GM20431 (cell line): ENCODE results near the gene NFATC2.

Experiments used
- in situ Hi-C: fragments of 300-500 bp; cut with MseI, MboI; formaldehyde crosslinking; loops from one replicate; pipeline ENCODE4 v1.15.0; 2020; ENCODE audit warnings: low sequenced_read_pairs; ENCODE audit not compliant: unreplicated experiment

Gene NFATC2

DNA sequence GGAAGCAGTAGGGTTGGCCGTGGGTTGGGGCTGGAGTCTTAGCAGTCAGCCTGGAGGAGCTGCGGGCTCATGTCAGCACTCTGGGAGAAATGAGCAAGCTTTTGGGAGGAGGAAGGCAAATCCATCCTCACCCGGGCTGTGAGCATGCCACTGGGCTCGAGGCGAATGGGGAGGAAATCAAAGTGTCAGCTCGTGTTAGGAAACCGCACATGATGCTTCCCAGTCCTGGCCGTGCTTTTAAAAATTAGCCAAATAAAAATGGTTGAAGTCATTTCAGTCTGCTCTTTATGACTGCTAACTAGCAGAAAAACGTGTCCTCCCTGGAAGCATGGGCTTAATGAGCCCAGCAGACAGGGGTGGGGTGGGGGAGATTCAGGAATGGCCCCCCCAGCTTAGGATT, 98.1 kb downstream of the NFATC2 start:
- in situ Hi-C loops: no loop called here

DNA sequence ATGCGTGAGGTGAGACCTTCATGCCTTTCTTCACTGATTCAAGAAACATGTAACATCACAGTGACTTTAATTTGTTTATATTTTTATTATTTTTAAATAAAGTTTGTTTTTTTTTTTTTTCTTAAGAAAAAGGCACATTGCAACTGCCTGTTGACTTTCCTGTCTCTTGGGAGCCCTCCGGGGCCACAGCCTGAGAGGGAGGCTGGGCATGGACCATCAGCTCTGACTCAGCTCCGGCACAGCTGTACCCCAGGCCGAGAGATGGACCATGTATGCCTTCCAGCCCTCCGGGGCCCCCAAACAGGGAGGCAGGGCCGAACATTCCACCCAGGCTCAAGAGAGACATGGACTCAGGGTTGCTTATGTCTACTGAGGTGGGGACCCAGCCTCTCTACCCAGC, 99.9 kb downstream of the NFATC2 start:
- in situ Hi-C loops: no loop called here

DNA sequence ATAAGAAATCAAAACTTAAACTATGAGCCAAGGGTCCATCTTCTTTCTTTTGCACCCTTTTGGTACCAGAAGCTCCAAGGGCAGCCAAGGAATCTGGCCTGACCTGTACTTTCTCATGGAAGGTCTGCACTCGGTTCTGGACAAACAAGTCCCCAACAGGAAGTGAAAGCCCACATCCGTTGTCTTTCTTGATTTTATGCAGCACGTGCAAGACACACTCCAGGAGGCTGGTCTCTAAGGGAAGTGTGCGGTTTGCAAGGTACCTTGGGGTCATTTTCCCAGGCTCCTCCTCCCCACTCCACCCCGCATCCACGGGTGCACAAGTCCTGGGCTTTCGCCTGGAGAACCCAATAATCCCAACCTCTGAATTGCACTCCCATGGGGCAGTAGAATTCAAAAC, 101.9 kb downstream of the NFATC2 start:
- in situ Hi-C loops: no loop called here

DNA sequence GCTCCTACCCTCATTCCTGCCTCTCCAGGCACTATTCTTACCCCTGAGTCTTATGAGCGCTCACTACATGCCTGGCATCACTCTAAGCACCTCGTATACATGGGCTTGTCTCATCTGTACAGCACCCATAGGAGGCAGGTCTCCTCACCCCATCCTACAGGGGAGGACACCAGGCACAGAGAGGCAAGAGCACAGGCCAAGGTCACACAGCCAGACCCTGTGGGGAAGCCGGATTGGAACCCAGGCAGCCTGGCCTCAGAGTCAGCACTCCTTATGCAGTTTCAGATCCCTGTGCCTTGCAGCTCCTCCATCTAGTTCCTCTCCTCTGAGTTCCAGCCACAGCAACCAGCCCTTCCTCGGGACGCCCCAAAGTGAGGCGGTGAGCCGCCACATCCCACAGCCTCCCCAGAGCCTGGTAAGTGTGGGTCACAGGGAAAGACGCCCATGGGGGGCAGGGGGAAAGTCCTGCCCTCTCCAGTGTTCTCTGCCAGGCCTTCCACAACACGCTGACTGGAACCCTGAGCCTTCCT, 103.3 kb downstream of the NFATC2 start:
- in situ Hi-C loops: no loop called here

DNA sequence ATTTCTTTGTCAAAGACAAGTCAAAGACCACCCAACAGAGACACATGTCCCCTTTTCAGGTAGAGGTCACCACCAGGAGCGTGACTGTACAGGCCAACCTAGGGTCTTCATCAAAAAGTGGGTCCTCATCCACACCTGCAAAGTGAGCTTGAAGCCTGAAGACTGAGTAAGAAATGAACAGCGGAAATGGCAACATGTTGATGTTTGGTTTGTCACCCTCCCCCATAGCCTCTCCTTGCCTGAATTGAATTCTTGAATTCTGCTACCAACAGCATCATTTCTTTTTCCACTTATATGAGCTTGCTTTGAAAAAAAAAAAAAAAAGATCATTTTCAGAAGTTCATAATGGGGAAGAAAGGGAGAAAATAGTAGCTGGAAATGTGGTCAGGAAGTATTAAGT, 104.4 kb downstream of the NFATC2 start:
- in situ Hi-C loops: no loop called here

DNA sequence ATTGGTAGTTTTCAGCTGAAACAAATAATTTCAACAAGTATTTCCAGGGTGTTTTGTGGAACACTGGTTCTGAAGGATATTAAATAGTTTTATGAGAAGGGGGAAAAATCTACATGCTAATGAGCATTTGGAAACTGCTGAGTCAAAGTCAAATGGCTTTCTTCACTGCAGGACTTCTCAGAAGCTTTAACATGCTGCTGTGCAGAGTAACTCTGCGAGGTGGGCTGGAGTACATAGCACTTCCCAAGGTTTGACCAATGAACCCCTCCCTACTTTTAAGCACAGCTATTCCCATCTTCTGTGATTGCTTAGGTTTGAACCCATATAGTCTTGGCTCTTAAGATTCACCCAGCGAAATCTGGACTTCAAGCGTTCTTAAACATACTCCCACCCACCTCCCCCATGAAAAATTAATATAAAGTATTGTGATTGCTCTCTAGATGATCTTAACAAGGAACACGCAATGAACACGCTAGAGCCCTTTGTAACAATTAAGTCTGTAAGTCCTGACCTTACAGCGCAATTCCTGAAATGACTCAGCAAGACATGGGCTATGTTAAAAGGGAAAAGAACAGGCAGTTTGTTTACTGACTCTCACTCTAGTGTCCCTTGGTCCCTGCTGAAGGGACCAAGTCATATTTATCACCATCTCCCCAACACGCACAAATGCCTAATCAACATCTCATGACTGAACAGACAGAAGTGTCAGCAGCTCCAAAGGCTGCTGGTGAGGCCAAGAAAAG, 105.2 kb downstream of the NFATC2 start:
- in situ Hi-C loops: no loop called here

DNA sequence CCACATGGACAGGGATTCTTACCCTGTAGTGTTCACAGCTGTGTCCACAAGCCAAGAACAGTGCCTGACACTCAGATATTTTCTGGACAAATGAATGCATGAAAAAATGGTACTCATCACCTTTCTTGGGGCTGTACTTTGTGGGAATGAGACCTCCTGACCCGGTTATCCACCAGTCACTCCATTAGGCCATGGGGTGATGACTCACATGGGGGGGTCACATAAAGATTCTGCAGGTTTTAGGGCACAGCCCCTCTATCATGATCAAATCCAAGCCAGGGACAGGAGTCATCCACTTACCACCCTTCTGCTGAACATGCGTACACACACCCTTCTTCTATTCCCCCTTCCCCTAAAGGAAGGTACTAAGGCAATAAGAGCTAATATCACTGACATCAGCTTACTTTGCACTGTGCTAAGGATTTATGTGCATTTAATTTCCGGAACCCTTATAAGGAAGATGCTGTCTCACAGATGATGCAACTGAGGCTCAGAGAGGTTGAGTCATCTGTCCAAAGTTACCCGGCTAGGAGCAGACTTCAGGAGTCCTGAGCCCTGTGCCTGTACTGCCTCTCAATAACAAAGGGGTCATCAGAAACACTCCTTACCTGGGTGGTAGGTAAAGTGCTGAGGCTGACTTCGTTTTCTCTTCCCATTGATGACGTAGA, 107.8 kb downstream of the NFATC2 start:
- in situ Hi-C loops: no loop called here

DNA sequence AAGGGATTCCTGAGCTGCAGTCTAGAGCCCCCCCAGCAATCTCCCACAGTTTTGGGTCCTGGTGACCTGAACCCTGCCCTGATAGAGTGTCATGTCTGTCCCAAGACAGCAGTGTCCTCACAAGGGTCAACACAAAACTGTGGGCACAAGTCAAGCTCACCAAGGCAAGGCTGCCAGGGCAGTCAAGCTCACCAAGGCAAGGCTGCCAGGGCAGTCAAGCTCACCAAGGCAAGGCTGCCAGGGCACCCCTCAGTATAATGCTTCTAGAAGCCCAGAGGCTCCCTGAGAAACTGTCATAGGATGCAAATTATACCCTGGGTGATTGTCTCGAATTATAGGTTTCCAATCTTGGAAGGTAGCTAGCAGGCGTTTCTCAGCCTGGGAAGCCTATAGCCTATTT, 108.5 kb downstream of the NFATC2 start:
- in situ Hi-C loops: no loop called here

DNA sequence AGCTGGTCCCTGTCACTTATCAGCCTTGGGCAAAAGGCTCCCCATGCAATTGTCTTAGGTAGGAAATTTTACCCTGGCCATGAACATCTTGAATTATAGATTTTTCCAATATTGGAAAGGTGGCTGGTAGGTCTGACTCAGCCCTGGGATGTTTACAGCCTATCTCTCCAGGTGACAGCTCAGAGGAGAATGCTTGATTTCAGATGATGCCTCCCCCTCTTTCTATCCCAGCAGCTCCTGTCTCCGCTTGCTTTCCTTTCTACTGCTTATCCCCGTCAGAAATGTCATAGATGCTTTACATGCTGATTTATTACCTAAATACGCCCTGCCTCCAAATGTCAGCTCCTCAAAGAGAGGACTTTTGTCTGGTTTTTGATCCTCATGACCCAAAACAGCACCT, 109.6 kb downstream of the NFATC2 start:
- in situ Hi-C loops: no loop called here

DNA sequence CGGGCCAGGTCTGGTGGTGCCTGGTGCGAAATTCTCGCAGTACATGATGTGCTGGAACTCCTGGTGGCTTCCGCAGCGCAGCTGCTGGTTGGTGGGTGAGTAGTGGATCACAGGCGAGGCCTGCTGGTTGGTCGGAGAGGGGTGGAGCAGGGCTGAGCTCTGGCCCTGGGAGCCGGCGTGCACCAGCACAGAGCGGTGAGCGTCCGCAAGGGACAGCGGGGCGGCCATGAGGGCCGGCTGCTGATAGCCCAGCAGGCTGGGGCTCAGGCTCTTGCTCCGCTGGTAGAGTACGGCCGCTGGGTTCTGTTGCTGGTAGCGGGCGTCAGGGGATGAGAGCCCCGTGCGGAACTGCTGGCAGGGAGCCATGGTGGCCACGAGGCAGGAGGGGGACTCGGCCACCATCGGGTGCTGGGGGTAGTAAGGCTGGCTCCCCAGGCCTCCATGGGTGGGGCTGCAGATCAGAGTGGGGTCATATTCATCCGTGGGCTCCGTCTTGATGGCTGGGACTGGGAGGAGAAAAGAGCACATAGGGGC, 110.2 kb downstream of the NFATC2 start:
- in situ Hi-C loops: no loop called here

DNA sequence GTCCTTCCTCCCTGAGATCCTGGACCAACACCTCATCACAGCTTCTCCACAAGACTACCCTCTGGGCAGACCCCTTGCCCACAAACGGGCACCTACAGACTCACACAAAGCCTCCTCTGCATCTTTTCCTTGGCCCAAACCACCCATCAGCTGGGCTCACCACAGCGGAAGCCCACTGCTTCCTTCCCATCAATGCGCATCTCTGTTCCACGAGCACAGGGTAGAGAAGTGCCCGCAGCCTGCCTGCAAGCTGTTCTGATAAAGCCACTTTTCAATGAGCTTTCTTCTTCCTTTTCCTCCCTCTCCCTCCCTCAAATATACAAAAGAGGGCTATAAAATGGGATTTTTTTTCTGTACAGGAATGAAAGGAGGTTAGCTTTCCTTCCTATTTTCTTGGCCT, 111.2 kb downstream of the NFATC2 start:
- in situ Hi-C loops: no loop called here

DNA sequence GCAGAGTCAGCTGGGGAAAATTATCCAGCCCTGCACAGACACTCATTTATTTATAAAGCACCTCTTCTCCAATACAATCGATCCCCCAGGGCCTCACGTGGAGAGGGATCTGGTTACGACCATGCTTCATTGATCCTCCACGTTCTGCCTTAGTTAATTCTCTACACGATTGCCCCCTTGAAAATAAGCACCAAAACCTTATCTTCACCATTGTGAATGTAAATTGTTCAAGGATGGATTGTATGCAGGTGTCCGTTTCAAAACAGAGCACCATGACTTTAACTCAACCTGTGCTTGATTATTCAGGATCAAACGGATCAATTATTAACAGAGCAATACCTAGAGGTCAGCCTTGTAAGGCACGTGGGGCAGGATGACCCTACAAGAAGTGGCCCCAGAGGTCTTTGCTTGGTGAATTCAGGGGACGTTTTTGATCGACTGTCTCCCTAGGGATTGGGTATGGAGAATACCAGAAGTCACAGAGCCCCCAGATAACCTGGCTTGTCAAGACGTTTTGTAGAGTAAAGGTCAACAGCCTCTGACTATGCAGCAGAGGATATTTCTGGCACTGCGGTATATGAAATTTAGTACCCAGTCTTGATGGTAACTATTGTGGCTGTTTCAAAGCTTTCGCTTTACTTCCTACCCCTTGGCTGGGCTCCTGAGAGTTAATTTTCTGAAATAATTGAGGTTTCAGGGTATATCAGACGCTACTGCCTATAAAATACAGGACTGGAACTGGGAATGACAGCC, 112.1 kb downstream of the NFATC2 start:
- in situ Hi-C loops: no loop called here

DNA sequence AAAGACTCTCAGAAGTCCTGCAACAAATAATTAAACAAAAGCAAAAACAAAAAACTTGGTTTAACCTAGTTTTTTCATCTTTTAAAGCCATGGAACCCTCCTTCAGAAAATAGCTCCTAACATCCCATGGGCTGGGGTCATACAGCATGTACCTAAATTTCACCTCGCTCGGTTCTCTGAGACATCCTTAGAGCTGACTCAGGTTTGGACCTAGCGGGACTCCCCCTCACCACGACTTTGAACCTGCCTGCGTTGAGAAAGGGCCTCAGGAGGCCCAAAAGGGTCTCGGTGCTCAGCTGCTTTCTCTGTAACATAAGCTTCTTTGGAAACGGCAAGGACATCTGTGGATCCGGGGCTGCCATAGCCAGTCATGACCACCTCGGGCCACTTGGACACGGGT, 112.8 kb downstream of the NFATC2 start:
- in situ Hi-C loops: no loop called here

DNA sequence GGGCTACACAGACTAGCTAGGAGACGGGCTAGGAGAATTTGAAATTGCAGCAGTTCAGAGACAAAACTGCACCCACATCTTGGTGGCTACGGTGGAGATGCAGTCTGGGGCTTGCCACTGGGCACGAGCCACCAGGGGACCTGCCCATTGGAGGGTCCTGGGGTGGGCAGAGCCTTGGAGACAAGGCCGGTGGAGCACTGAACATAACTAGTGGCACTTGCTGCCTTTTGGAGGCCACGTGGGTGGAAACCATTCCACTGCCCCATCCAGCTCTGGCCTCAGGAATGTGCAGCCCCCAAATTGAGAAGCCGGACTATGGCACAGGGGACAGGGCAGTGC, 113.4 kb downstream of the NFATC2 start:
- in situ Hi-C loops: no loop called here

DNA sequence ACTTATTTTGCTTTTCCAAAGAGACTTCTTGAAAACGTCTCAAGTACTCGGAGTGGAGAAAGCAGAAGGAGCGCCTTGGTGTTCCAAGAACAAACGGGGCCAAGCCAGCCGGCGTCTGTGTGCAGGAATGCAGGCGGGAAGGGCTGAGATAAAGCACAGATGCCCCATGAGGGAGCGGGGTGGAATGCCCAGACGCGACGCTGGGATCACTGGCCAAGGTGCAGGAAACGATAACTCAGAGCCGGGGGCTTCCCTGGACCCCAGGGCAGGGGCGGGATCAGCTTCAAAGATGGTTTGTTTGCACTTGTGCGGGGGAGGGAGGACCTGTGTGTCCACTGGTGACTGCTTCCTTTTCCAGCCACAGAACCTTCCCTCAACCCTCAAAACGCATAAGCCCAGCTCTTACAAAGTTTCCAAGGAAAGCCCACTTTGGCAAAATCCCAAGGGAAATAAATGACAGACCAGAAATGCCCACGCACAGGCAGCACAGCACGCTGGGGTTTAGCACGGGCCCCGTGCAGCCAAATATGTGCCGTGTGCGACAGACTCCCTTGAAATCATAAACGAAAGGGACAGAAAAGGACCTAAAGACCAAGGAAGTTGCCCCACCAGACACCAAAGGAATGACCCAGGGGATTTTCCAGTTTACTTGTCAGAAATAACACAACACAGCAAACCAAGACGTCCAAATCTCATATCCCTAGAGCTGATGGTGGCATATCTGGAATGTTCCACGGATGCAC, 113.9 kb downstream of the NFATC2 start:
- in situ Hi-C loops: no loop called here

DNA sequence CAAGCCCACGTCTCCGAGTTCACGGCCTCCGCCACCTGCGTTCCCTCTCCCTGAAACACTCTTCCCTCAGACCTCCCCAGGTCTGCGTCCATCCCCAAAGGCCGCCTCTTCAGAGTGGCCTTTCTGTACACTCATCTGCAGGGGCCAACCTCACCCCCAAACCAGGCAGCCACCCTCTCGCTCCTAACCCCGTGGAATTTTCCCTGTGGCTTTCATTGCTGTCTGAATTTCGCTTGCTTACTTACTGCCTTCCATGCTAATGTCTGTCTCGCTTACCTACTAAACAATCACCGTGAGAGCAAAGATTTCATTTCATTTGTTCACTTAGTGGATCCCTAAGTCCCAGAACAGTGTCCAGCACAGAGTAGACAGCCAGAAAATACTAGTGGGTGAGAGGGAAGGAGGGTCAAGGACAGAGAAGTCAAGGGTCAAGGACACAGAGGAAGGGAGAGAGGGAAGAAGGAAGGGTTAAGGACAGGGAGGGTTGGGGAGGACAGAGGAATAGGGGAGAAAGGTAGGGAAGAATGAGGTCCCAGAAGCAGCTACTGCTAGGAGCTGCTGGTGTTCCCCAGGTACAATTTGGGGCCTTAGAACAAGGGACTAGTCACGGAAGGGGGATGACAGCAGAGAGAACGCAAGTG, 114.7 kb downstream of the NFATC2 start:
- in situ Hi-C loops: no loop called here

DNA sequence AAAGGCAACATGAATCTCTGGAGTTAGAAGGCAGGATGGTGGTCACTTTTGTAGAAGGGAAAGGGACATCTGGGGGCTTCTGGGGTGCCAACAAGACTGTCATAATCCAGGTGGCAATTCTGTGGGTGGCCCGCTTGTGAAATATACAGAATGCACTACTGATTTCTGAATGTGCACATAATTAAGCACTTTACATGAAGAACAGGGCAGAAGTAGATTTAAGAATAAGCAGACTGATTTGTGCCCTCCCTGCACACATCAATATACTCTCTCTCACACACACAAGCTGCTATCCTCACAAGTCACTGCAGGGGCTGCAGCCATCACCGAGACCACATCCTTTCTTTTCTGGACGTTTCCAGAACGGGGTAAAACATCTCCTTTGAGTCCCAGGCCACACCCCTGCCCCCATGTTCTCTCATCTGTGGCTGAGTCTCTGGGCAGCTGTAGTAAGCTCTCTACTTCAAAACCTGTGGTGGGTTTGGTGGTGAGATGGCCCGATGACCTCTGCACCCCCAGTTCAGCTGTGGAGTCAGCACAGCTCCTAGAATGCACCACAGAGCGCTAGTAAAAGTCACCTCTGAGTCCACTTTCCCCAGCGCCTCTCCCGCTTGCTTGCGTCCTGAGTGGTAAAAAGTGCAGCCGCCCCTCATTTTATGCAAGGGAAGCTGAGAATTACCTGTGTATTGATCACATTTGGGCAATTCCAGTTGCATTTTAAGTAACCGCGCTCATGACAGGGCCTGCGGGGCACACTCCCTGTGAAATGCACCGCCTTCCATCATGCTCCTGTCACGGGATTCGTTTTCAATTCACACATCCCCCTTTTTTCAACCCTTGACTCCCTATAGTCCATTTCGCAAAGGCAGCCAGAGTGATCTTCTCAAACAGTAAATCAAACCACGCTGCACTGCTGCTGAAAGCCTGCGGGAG, 115.5 kb downstream of the NFATC2 start:
- in situ Hi-C loops: no loop called here

DNA sequence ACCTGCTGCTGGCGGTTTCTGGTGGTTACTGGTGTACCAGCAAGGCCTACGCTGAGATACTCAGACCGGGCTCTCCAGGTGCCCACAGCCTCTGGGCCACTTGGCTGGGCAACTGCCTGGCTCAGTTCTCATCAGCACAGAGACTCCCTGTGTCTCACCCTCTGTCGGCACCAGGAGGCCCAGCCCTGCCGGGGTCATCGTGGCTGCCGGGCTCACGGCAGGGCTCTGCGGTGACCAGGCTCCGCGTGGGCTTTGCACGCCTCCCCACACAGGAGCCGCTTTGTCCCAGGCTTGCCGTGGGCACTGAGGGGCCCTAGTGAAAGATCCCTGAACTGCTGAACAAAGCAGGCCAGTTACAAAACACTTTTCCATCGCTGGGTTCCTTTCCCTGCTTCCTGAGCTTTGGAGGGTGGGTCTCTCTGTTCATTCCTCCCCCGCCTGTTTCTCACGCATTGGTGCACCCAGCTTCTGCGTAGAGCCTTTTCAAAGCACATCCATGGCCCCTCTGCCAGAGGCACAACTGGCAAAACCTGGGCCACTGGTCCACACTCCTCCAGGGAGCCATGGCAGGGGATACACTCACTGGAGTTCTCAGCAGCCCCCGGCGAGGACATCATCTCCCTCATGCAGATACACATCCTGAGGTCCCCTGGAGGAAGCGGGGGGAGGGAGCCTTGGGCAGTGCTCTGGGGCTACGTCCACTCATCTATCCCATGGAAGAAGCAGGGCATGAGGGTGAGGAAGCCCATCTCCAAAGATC, 117.0 kb downstream of the NFATC2 start:
- in situ Hi-C loops: no loop called here
